Measurements from ENCODE around the gene NTMT1. TPM values are rescaled to one million over a fixed set of nuclear protein-coding genes. Genes with fewer than 3 reads are reported as not detected.

The NTMT1 gene
- total and polyA plus RNA-seq, 10 of the 15 experiments (the other 5 are each of a cell fraction or from before 2014, with no cell fraction given) = 12.8 to 85.4 (median 39.3) TPM

GRCh38 chr9:129641750-129642585 lies 16.0 kb downstream of the NTMT1 start, which contains the start of gene ASB6 (continued):
- TF ChIP-seq ZNF687 (IDR thresholded peaks at IDR 0.05) (no peak), NR2C2 (IDR thresholded peaks at IDR 0.05; ENCODE audit: borderline replicate concordance, control insufficient read depth, insufficient read length, low read depth) (no peak), MAX (IDR thresholded peaks at IDR 0.05; ENCODE audit: low read depth, low read length) (peak; percentile 23; the same call in 1 of the 2 replicates), REST (IDR thresholded peaks at IDR 0.05; ENCODE audit: low read depth, low read length) (0 out of 2 replicates have a peak, but pooled peaks have one; percentile 8), IKZF1 (conservative IDR thresholded peaks at IDR 0.05) (peak; percentile 93), TAF1 (IDR thresholded peaks at IDR 0.05; ENCODE audit: borderline replicate concordance, low read depth, low read length) (0 out of 2 replicates have a peak, but pooled peaks have one; percentile 64), CREB1 (IDR thresholded peaks at IDR 0.05; ENCODE audit: low read depth) (peak; percentile 86), DPF2 (IDR thresholded peaks at IDR 0.05) (peak; percentile 81; the same call in 1 of the 2 replicates), ESRRA (IDR thresholded peaks at IDR 0.05; ENCODE audit: low read length) (no peak), HCFC1 (IDR thresholded peaks at IDR 0.05; ENCODE audit: low read length) (peak; percentile 72), ZBTB40 (IDR thresholded peaks at IDR 0.05; ENCODE audit: borderline replicate concordance) (peak; percentile 90), SIN3A (IDR thresholded peaks at IDR 0.05; ENCODE audit: low read depth, low read length) (peak; percentile 72; the same call in 1 of the 2 replicates), ATF3 (IDR thresholded peaks at IDR 0.05; ENCODE audit: borderline replicate concordance, extremely low read depth, low read depth, low read length) (no peak), EGR1 (IDR thresholded peaks at IDR 0.05; ENCODE audit: borderline replicate concordance in 1 of 2, low read depth in 2 of 2, low read length in 2 of 2) (peak; percentile 65 to 88), BACH1 (IDR thresholded peaks at IDR 0.05; ENCODE audit: borderline replicate concordance) (peak; percentile 63)

All from GM12878 (cell line).